PC-3 (cell line): ENCODE results near the gene PFDN4.

Experiments used
- EZH2 ChIP-seq: fragments of 300-600 bp; sonication (generic); IDR thresholded peaks from one replicate; pipeline ENCODE4 v1.6.1; 2017; ENCODE audit warnings: antibody characterized with exemption, mild to moderate bottlenecking, low read length; ENCODE audit not compliant: unreplicated experiment
- EZH2phosphoT487 ChIP-seq: fragments of 300-600 bp; sonication (generic); IDR thresholded peaks from 2 replicates; pipeline ENCODE4 v1.6.1; 2018; ENCODE audit warnings: mild to moderate bottlenecking, antibody characterized with exemption, low read length, borderline replicate concordance
- TF ChIP-seq, protein P1 (sequence below): fragments of 300-600 bp; sonication (generic); conservative IDR thresholded peaks from 2 replicates; pipeline ENCODE4 v1.5.1; 2017; ENCODE audit warnings: antibody characterized with exemption, low read depth, mild to moderate bottlenecking, low read length

DNA sequence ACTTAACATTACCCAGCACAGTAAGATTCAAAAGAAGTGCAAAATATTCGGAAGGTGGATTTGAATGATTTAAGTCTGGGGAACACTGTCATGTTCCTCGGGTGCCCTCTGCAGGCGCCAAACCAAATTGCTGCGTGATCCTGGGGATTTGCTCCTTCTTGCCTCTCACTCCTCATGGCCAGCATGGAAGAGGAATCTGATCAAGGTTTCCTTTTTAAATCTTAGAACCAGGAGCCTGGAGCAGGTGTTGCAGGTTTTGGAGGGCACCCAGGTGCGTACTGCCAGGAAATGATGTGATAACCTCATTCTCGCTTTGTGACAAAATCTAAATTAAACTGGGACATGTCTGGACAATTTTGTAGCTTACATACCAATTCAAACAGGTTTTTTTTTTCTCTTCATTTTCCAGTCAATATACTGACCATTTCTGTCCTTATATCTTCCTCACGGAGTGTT is 8.1 kb upstream of the PFDN4 start:
- no peak for TF ChIP-seq EZH2
- TF ChIP-seq, protein P1, sequence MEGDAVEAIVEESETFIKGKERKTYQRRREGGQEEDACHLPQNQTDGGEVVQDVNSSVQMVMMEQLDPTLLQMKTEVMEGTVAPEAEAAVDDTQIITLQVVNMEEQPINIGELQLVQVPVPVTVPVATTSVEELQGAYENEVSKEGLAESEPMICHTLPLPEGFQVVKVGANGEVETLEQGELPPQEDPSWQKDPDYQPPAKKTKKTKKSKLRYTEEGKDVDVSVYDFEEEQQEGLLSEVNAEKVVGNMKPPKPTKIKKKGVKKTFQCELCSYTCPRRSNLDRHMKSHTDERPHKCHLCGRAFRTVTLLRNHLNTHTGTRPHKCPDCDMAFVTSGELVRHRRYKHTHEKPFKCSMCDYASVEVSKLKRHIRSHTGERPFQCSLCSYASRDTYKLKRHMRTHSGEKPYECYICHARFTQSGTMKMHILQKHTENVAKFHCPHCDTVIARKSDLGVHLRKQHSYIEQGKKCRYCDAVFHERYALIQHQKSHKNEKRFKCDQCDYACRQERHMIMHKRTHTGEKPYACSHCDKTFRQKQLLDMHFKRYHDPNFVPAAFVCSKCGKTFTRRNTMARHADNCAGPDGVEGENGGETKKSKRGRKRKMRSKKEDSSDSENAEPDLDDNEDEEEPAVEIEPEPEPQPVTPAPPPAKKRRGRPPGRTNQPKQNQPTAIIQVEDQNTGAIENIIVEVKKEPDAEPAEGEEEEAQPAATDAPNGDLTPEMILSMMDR = peak; percentile 99
- no peak for TF ChIP-seq EZH2phosphoT487
